ENCODE measurements around the gene ACVR1. TPM values are rescaled to one million over a fixed set of nuclear protein-coding genes. Genes with fewer than 3 reads are reported as not detected.

ACVR1 gene
- total RNA-seq, 4 donors from 2014 or later, result 17.9 to 41.4 (median 29.9) TPM

DNA sequence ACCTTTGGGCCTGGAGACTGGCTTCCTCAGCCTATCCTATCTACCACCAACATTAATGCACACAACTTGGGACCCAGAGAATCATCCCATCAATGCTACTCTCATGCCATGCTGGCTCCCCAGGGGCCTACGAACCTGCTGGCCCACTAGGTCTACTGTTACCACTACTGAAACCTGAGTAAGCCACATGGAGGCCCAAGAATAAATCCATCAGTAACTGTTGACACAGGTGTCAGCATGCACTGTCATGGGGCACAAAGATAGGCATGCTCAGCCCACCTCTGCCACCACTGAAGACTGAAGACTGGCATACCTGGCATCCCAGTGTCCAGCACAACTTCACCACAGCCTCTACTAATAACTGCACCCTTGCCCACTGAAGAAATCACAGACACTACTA lies 176.3 kb downstream of the ACVR1 start:
- peaks cover 0 to 42% (median 0%) of the 10 kb centered on the region in 3 donors for H3K9me3 ChIP-seq
- no peaks in the 10 kb centered on the region for H3K4me1 ChIP-seq
- no peak for TF ChIP-seq POLR2A (IDR thresholded peaks at IDR 0.05)
- no peak for TF ChIP-seq POLR2AphosphoS5 (IDR thresholded peaks at IDR 0.05)
- TF ChIP-seq, protein P1, sequence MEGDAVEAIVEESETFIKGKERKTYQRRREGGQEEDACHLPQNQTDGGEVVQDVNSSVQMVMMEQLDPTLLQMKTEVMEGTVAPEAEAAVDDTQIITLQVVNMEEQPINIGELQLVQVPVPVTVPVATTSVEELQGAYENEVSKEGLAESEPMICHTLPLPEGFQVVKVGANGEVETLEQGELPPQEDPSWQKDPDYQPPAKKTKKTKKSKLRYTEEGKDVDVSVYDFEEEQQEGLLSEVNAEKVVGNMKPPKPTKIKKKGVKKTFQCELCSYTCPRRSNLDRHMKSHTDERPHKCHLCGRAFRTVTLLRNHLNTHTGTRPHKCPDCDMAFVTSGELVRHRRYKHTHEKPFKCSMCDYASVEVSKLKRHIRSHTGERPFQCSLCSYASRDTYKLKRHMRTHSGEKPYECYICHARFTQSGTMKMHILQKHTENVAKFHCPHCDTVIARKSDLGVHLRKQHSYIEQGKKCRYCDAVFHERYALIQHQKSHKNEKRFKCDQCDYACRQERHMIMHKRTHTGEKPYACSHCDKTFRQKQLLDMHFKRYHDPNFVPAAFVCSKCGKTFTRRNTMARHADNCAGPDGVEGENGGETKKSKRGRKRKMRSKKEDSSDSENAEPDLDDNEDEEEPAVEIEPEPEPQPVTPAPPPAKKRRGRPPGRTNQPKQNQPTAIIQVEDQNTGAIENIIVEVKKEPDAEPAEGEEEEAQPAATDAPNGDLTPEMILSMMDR (IDR thresholded peaks at IDR 0.05), result no peak
- no peak for TF ChIP-seq EP300 (IDR thresholded peaks at IDR 0.05)
- ATAC-seq, result no peak
- no peak overlapping the region for H3K27ac ChIP-seq
- WGBS, 2 donors (ENCODE audit: low coverage in 1 of 2), result 100% methylated on average over 1 of the region's 1 CpG; no CpG with 5 or more reads in 1 of the 2 donors
- no peaks in the 10 kb centered on the region for H3K27me3 ChIP-seq
- H3K4me3 ChIP-seq, result no peak overlapping the region
- H3K36me3 ChIP-seq, result no peaks in the 10 kb centered on the region

- ATAC-seq, result no peak
- H3K9me3 ChIP-seq, result peaks cover 0 to 34% (median 0%) of the 10 kb centered on the region in 3 donors
- no peak overlapping the region for H3K27ac ChIP-seq
- no peak overlapping the region for H3K4me3 ChIP-seq
- no peak for TF ChIP-seq POLR2AphosphoS5 (IDR thresholded peaks at IDR 0.05)
- no peak for TF ChIP-seq EP300 (IDR thresholded peaks at IDR 0.05)
- TF ChIP-seq POLR2A (IDR thresholded peaks at IDR 0.05), result no peak
- TF ChIP-seq, protein P1 (IDR thresholded peaks at IDR 0.05), result no peak
- 94 to 100% methylated on average over 1 to 2 of the region's 3 CpGs for WGBS, 2 donors (ENCODE audit: low coverage in 1 of 2)
- no peaks in the 10 kb centered on the region for H3K4me1 ChIP-seq
- no peaks in the 10 kb centered on the region for H3K27me3 ChIP-seq
- H3K36me3 ChIP-seq, result no peaks in the 10 kb centered on the region
Measured at GRCh38 chr2:157699009-157699408, 177.1 kb downstream of the ACVR1 start.

DNA sequence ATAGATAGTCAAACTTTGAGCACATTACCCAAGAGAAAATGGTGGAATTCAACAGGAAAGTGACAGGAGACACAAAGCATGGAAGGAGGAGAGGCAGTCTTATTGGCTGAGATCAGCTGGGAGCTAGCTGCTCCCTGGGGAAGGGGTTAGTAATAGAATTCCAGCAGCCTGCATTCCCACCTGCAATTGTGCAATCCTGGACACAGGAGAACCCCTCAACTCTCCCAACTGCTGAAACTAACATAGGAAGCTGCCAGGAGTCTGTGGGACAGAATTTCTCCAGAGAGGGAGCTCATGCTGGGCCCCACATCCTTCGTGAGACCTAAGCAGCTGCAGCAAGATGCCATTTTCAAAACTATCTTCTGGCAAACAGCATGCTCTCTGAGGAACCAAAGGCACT lies 177.7 kb downstream of the ACVR1 start:
- TF ChIP-seq EP300 (IDR thresholded peaks at IDR 0.05) (no peak), POLR2AphosphoS5 (IDR thresholded peaks at IDR 0.05) (no peak), POLR2A (IDR thresholded peaks at IDR 0.05) (no peak)
- TF ChIP-seq, protein P1 (IDR thresholded peaks at IDR 0.05), result no peak
- WGBS, 2 donors (ENCODE audit: low coverage in 1 of 2), result no CpG with 5 or more reads among the region's 1 CpG
- no peak for ATAC-seq

DNA sequence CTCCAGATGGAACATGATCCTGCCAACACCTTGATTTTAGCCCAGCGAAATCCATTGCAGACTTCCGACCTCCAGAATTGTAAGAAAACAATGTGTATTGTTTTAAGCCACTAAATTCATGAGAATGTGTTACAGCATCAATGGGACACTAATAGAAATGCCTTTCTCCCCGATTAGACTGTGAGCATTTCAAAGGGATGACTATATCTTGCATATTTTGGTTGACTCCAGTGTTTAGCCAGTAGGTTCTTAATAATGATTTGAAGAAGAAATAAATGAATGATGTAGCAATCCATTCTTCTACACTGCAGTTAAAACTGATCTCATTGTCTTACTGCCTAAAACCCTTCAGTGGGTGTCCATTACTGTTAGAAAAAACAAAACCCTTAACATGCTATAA lies 180.1 kb downstream of the ACVR1 start:
- ATAC-seq, result no peak
- Histone ChIP-seq H3K27me3 (no peaks in the 10 kb centered on the region), H3K27ac (no peak overlapping the region), H3K36me3 (no peaks in the 10 kb centered on the region), H3K9me3 (peaks cover 0 to 6% (median 0%) of the 10 kb centered on the region in 3 donors), H3K4me3 (no peak overlapping the region), H3K4me1 (no peaks in the 10 kb centered on the region)
- no peak for TF ChIP-seq EP300 (IDR thresholded peaks at IDR 0.05)
- no peak for TF ChIP-seq POLR2AphosphoS5 (IDR thresholded peaks at IDR 0.05)
- TF ChIP-seq, protein P1 (IDR thresholded peaks at IDR 0.05), result no peak
- no peak for TF ChIP-seq POLR2A (IDR thresholded peaks at IDR 0.05)
- 63 to 93% methylated on average over 3 of the region's 3 CpGs for WGBS, 2 donors (ENCODE audit: low coverage in 1 of 2)

More for the DNA sequence above, 177.7 kb downstream of the ACVR1 start:
- Histone ChIP-seq H3K9me3 (peaks cover 0 to 28% (median 0%) of the 10 kb centered on the region in 3 donors), H3K4me3 (no peak overlapping the region), H3K4me1 (no peaks in the 10 kb centered on the region), H3K27ac (no peak overlapping the region), H3K27me3 (no peaks in the 10 kb centered on the region), H3K36me3 (no peaks in the 10 kb centered on the region)

DNA sequence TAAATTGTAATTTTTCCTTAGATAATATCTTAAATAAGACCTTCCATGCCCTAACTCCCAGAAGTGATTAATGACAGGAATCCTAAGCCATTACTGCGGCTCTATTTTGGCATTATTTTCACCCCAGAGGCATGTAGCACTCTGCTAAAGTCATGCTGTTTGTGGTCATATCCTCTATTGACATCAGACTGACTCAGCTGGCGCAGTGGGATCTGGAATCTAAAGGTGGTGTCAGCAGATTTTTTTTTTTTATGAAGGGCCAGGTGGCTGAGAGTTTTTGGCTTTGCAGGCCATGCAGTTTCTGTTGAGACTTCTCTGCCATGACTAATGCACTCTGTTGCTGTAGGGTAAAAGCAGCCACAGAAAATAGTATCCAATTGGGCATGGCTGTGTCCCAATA lies 183.4 kb downstream of the ACVR1 start:
- Histone ChIP-seq H3K4me3 (no peak overlapping the region), H3K27me3 (no peaks in the 10 kb centered on the region), H3K27ac (no peak overlapping the region), H3K9me3 (no peaks in the 10 kb centered on the region), H3K36me3 (no peaks in the 10 kb centered on the region), H3K4me1 (no peaks in the 10 kb centered on the region)
- ATAC-seq, result no peak
- WGBS, 2 donors (ENCODE audit: low coverage in 1 of 2), result 75 to 95% methylated on average over 2 of the region's 2 CpGs
- TF ChIP-seq, protein P1 (IDR thresholded peaks at IDR 0.05), result no peak
- TF ChIP-seq POLR2A (IDR thresholded peaks at IDR 0.05) (no peak), EP300 (IDR thresholded peaks at IDR 0.05) (no peak), POLR2AphosphoS5 (IDR thresholded peaks at IDR 0.05) (no peak)
